ENCODE data around the gene MACIR.

GRCh38 chr5:103210952-103211351, 47.6 kb upstream of the MACIR start:
- TF ChIP-seq CTCF (IDR thresholded peaks at IDR 0.05) (no peak), POLR2A (IDR thresholded peaks at IDR 0.05) (no peak)
